Kidney epithelial cell (primary cell): ENCODE results near the gene NSD2. TPM values are rescaled to one million over a fixed set of nuclear protein-coding genes. Genes with fewer than 3 reads are reported as not detected.
A peak's percentile ranks its signal among the peaks of the same experiment; 100 is the strongest.

ENCODE experiments used
- DNase-seq: peaks from one replicate; pipeline ENCODE4 v3.0.0-alpha.2; 2010; ENCODE audit warnings: low read depth
- H3K27me3 ChIP-seq: 2 replicates; pipeline ENCODE4 v1.6.0; 2011; ENCODE audit warnings: low read length; ENCODE audit not compliant: control insufficient read depth, insufficient read depth
- H3K36me3 ChIP-seq: 2 replicates; pipeline ENCODE4 v1.5.1; 2011; ENCODE audit warnings: low read length; ENCODE audit not compliant: control insufficient read depth, insufficient read depth
- H3K4me3 ChIP-seq: 2 replicates; pipeline ENCODE4 v1.5.1; 2011; ENCODE audit warnings: low read depth, mild to moderate bottlenecking, control low read depth, low read length
- CTCF ChIP-seq: IDR thresholded peaks from 2 replicates; pipeline ENCODE4 v1.5.1; 2011; ENCODE audit warnings: mild to moderate bottlenecking, moderate library complexity, low read length, control low read depth, inconsistent platforms; ENCODE audit not compliant: insufficient read depth, poor library complexity, severe bottlenecking
- total RNA-seq: library from RNA; depleted of rRNA; stranded (reverse); fragments of >200 nt; gene quantifications from 2 replicates; pipeline ENCODE4 v1.2.3, GENCODE V29; 2015

NSD2 gene
- 62.4 and 68.5 TPM in 2 replicates for total RNA-seq

- TF ChIP-seq CTCF = no peak
- no peaks in the 10 kb centered on the region for H3K36me3 ChIP-seq
- no peak for DNase-seq
These were observed at the start of gene NSD2 for GRCh38 chr4:1870578-1871443. TSS of gene NSD2 (plus strand) at chr4:1871393. CDS start at chr4:1900655, 29,262 bp downstream.

GRCh38 chr4:1821679-1822567 is 49.3 kb upstream of the NSD2 start:
- DNase-seq = no peak

More at GRCh38 chr4:1870578-1871443, at the start of gene NSD2:
- peak within 1 kb of the TSS; percentile 90 for H3K4me3 ChIP-seq
- peaks cover 2% of the 10 kb centered on the region for H3K27me3 ChIP-seq

GRCh38 chr4:1822568-1823544 is 48.3 kb upstream of the NSD2 start:
- TF ChIP-seq CTCF = no peak
- no peak for DNase-seq
- Histone ChIP-seq H3K36me3 (peaks cover 1% of the 10 kb centered on the region), H3K27me3 (no peaks in the 10 kb centered on the region), H3K4me3 (no peak overlapping the region)

More at GRCh38 chr4:1821679-1822567, 49.3 kb upstream of the NSD2 start:
- Histone ChIP-seq H3K27me3 (no peaks in the 10 kb centered on the region), H3K36me3 (peaks cover 1% of the 10 kb centered on the region), H3K4me3 (no peak overlapping the region)
- TF ChIP-seq CTCF = no peak

GRCh38 chr4:1823545-1823932 is 47.7 kb upstream of the NSD2 start:
- Histone ChIP-seq H3K27me3 (no peaks in the 10 kb centered on the region), H3K4me3 (no peak overlapping the region), H3K36me3 (peaks cover 1% of the 10 kb centered on the region)
- TF ChIP-seq CTCF = no peak
- DNase-seq = no peak

GRCh38 chr4:1824746-1825145 is 46.4 kb upstream of the NSD2 start:
- Histone ChIP-seq H3K4me3 (no peak overlapping the region), H3K27me3 (no peaks in the 10 kb centered on the region), H3K36me3 (peaks cover 1% of the 10 kb centered on the region)
- no peak for DNase-seq
- TF ChIP-seq CTCF = no peak
